ENCODE measurements around the gene TMEM181.
"Not testable (repeated sequence)": the region's sequence is repeated elsewhere in the genome, so short reads cannot be mapped to it uniquely, and the experiment has no call there.

TMEM181 gene

GRCh38 chr6:158552055-158552795 lies 7.7 kb upstream of the TMEM181 start:
- H3K9me3 ChIP-seq (ENCODE audit: control insufficient read depth in 1 of 2, low read length in 2 of 2): no peaks in the 10 kb centered on the region
- H3K27me3 ChIP-seq (ENCODE audit: control insufficient read depth in 1 of 2, insufficient read depth in 2 of 2, low read length in 2 of 2): no peaks in the 10 kb centered on the region
- H3K4me1 ChIP-seq (ENCODE audit: control insufficient read depth in 1 of 2, insufficient read depth in 2 of 2, low read length in 2 of 2): no peaks in the 10 kb centered on the region
- no peaks in the 10 kb centered on the region for H3K36me3 ChIP-seq (ENCODE audit: control insufficient read depth in 1 of 2, insufficient read depth in 2 of 2, low read length in 2 of 2)
- H3K4me3 ChIP-seq (ENCODE audit: low read depth in 1 of 2, low read length in 2 of 2): no peak overlapping the region
- no peak overlapping the region for H3K27ac ChIP-seq (ENCODE audit: low read depth, low read length)
- H3K9ac ChIP-seq (ENCODE audit: low read depth in 1 of 2, low read length in 2 of 2): no peak overlapping the region

DNA sequence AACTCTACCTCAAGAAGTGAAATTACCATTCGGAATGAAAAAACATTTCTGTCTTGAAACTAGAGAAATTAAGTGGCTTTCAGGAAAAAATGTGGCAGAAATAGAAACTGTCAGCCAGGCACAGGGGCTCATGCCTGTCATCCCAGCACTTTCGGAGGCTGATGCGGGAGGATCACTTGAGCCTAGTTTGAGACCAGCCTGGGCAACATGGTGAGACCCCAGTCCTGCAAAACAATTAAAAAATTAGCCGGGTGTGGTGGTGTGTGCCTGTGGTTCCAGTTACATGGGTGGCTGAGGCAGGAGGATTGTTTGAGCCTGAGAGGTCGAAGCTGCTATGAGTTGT lies 7.1 kb upstream of the TMEM181 start:
- Histone ChIP-seq H3K4me3 (ENCODE audit: low read depth in 1 of 2, low read length in 2 of 2) (no peak overlapping the region), H3K4me1 (ENCODE audit: control insufficient read depth in 1 of 2, insufficient read depth in 2 of 2, low read length in 2 of 2) (no peaks in the 10 kb centered on the region), H3K36me3 (ENCODE audit: control insufficient read depth in 1 of 2, insufficient read depth in 2 of 2, low read length in 2 of 2) (no peaks in the 10 kb centered on the region), H3K9ac (ENCODE audit: low read depth in 1 of 2, low read length in 2 of 2) (no peak overlapping the region), H3K27me3 (ENCODE audit: control insufficient read depth in 1 of 2, insufficient read depth in 2 of 2, low read length in 2 of 2) (no peaks in the 10 kb centered on the region), H3K9me3 (ENCODE audit: control insufficient read depth in 1 of 2, low read length in 2 of 2) (no peaks in the 10 kb centered on the region), H3K27ac (ENCODE audit: low read depth, low read length) (no peak overlapping the region)

GRCh38 chr6:158554611-158555361 lies 5.1 kb upstream of the TMEM181 start:
- Histone ChIP-seq H3K4me1 (ENCODE audit: control insufficient read depth in 1 of 2, insufficient read depth in 2 of 2, low read length in 2 of 2) (peaks cover 5 to 6% of the 10 kb centered on the region in 2 donors), H3K27me3 (ENCODE audit: control insufficient read depth in 1 of 2, insufficient read depth in 2 of 2, low read length in 2 of 2) (no peaks in the 10 kb centered on the region), H3K9ac (ENCODE audit: low read depth in 1 of 2, low read length in 2 of 2) (no peak overlapping the region), H3K4me3 (ENCODE audit: low read depth in 1 of 2, low read length in 2 of 2) (no peak overlapping the region), H3K36me3 (ENCODE audit: control insufficient read depth in 1 of 2, insufficient read depth in 2 of 2, low read length in 2 of 2) (no peaks in the 10 kb centered on the region), H3K27ac (ENCODE audit: low read depth, low read length) (no peak overlapping the region), H3K9me3 (ENCODE audit: control insufficient read depth in 1 of 2, low read length in 2 of 2) (no peaks in the 10 kb centered on the region)

DNA sequence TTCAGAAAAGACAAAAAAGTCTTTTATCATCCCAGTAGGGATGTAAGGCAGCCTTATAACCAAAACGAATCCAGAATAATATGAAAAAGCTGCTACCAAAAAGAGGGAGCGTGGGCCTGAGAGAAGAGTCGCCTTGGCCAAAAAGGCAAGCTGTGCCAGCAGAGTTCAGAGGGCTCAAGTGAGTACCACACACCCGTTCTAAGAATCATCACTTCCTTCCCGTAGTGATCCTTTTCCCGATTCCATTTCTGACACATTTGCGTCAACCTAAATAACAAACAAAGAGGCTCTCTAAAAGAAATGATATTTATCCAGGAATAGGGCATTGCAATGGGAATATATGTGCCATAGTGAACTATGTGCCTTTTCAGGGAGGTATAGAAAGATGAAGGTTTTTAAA lies 3.8 kb upstream of the TMEM181 start:
- H3K9ac ChIP-seq (ENCODE audit: low read depth in 1 of 2, low read length in 2 of 2): no peak overlapping the region
- no peaks in the 10 kb centered on the region for H3K9me3 ChIP-seq (ENCODE audit: control insufficient read depth in 1 of 2, low read length in 2 of 2)
- H3K27ac ChIP-seq (ENCODE audit: low read depth, low read length): no peak overlapping the region
- H3K4me1 ChIP-seq (ENCODE audit: control insufficient read depth in 1 of 2, insufficient read depth in 2 of 2, low read length in 2 of 2): peaks cover 8% of the 10 kb centered on the region in 2 donors
- no peaks in the 10 kb centered on the region for H3K36me3 ChIP-seq (ENCODE audit: control insufficient read depth in 1 of 2, insufficient read depth in 2 of 2, low read length in 2 of 2)
- H3K4me3 ChIP-seq (ENCODE audit: low read depth in 1 of 2, low read length in 2 of 2): no peak overlapping the region
- no peaks in the 10 kb centered on the region for H3K27me3 ChIP-seq (ENCODE audit: control insufficient read depth in 1 of 2, insufficient read depth in 2 of 2, low read length in 2 of 2)

DNA sequence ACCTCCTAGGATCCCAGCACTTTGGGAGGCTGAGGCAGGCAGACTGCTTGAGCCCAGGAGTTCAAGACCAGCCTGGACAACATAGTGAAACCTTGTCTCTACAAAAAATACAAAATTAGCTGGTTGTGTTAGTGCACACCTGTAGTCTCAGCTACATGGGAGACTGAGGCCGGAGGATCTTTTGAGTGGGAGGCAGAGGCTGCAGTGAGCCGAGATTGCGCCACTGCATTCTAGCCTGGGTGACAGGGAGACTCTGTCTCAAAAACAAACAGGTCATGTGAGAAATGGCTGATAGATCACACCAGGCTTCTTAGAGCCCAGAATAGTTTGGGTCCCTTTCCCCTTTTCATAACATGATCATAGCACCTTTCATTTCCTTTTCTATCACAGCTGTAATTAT lies 2.8 kb upstream of the TMEM181 start:
- H3K9ac ChIP-seq (ENCODE audit: low read depth in 1 of 2, low read length in 2 of 2); H3K4me3 ChIP-seq (ENCODE audit: low read depth in 1 of 2, low read length in 2 of 2); H3K9me3 ChIP-seq (ENCODE audit: control insufficient read depth in 1 of 2, low read length in 2 of 2); H3K27me3 ChIP-seq (ENCODE audit: control insufficient read depth in 1 of 2, insufficient read depth in 2 of 2, low read length in 2 of 2); H3K27ac ChIP-seq (ENCODE audit: low read depth, low read length); H3K36me3 ChIP-seq (ENCODE audit: control insufficient read depth in 1 of 2, insufficient read depth in 2 of 2, low read length in 2 of 2): not testable (repeated sequence)
- H3K4me1 ChIP-seq (ENCODE audit: control insufficient read depth in 1 of 2, insufficient read depth in 2 of 2, low read length in 2 of 2): peaks cover 16 to 18% of the 10 kb centered on the region in 2 donors

DNA sequence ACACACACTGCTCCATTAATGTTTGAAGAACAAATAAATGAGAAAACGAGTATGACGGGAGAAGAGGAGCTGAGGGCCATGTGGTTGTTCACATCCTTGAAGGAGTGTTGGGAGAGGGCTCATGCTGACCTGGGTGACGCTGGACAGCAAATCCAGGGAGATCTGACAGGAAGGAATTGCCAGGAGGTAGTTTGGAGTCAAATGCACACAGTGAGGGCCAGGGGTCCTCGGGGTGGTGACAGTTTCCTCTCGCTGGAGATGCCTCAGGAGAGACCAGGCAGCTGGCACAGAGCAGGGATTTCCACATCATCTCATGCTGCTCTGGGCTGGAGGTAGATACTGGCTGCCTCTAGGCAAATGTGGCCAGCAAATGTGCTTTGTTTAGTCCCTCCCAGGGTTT lies 2.0 kb upstream of the TMEM181 start:
- Histone ChIP-seq H3K9ac (ENCODE audit: low read depth in 1 of 2, low read length in 2 of 2) (no peak overlapping the region), H3K27me3 (ENCODE audit: control insufficient read depth in 1 of 2, insufficient read depth in 2 of 2, low read length in 2 of 2) (no peaks in the 10 kb centered on the region), H3K4me1 (ENCODE audit: control insufficient read depth in 1 of 2, insufficient read depth in 2 of 2, low read length in 2 of 2) (peaks cover 20 to 25% of the 10 kb centered on the region in 2 donors), H3K9me3 (ENCODE audit: control insufficient read depth in 1 of 2, low read length in 2 of 2) (no peaks in the 10 kb centered on the region), H3K36me3 (ENCODE audit: control insufficient read depth in 1 of 2, insufficient read depth in 2 of 2, low read length in 2 of 2) (no peaks in the 10 kb centered on the region), H3K4me3 (ENCODE audit: low read depth in 1 of 2, low read length in 2 of 2) (no peak overlapping the region), H3K27ac (ENCODE audit: low read depth, low read length) (no peak overlapping the region)

DNA sequence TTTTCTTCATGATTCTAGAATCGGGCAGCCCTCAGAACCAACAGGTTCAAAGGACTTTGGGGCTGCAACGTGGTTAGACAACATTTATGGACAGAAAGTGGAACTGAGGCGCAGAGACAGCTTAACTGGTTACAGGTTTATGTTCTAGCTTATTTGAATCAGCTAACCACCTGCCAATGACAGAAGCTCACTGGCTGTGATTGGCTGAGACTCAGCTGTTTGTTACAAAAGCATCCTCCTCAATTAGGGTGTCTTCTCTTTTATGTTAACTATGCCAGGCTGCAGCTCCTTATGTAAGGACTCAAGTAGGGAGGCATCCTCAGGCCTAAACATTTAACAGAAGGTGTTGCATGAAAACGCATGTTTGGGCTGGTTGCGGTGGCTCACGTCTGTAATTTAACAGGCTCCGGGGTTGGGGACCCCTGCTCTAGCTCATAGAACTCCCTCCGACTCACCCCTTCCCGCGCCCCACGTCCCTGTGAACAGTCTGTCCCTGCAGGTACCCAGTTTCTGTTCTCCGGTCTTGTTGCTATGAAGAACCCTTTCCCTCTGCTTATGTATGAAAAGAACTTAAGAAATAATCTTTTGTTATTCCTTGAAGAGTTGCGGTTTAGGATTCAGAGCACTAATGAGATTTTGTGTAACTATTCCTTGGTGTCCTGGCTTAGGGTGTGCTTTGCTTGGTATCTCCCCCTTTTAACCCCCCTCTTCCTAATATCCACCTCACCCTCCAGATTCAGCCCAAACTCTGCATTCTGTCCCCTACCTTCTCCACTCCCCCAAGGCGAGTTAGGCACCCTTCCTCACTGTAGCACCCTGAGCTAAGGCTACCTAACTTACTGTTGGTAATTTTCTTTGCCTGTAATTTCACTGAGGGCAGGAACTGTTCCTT lies 1.2 kb upstream of the TMEM181 start:
- no peak overlapping the region for H3K4me3 ChIP-seq (ENCODE audit: low read depth in 1 of 2, low read length in 2 of 2)
- no peaks in the 10 kb centered on the region for H3K27me3 ChIP-seq (ENCODE audit: control insufficient read depth in 1 of 2, insufficient read depth in 2 of 2, low read length in 2 of 2)
- H3K4me1 ChIP-seq (ENCODE audit: control insufficient read depth in 1 of 2, insufficient read depth in 2 of 2, low read length in 2 of 2): peaks cover 20 to 25% of the 10 kb centered on the region in 2 donors
- H3K9ac ChIP-seq (ENCODE audit: low read depth in 1 of 2, low read length in 2 of 2): no peak overlapping the region
- no peaks in the 10 kb centered on the region for H3K9me3 ChIP-seq (ENCODE audit: control insufficient read depth in 1 of 2, low read length in 2 of 2)
- H3K36me3 ChIP-seq (ENCODE audit: control insufficient read depth in 1 of 2, insufficient read depth in 2 of 2, low read length in 2 of 2): no peaks in the 10 kb centered on the region
- H3K27ac ChIP-seq (ENCODE audit: low read depth, low read length): no peak overlapping the region

DNA sequence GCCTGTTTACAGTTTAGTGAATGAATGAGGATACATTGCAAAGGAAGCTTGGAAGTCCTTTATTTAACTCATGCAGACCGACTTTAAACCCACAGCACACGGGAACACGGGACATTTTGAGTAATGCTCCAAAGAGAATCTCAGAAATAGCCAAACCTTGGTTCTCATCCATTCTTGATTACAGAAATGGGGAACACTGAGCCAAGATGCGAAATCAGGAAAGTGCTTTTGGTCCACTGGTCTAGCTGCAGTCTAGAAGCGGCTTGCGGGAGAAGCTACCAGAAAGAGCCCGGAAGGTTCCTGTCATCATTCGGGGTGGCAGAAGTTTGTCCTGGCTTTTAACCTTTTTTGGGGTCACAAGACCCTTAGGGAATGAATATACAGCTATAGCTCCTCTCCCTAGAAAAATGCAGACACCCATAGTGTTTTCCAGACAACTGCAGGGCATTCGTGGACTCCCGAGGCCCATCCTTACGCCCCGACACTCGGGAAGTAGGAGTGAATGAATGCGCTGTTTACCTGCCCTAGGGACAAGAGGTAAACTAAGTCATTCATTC lies 475 bp upstream of the TMEM181 start:
- H3K4me1 ChIP-seq (ENCODE audit: control insufficient read depth in 1 of 2, insufficient read depth in 2 of 2, low read length in 2 of 2): peaks cover 20 to 25% of the 10 kb centered on the region in 2 donors
- no peaks in the 10 kb centered on the region for H3K9me3 ChIP-seq (ENCODE audit: control insufficient read depth in 1 of 2, low read length in 2 of 2)
- H3K9ac ChIP-seq (ENCODE audit: low read depth in 1 of 2, low read length in 2 of 2): peak overlapping the region; percentile 81 to 86
- H3K4me3 ChIP-seq (ENCODE audit: low read depth in 1 of 2, low read length in 2 of 2): peak overlapping the region; percentile 83 to 92
- H3K27me3 ChIP-seq (ENCODE audit: control insufficient read depth in 1 of 2, insufficient read depth in 2 of 2, low read length in 2 of 2): no peaks in the 10 kb centered on the region
- H3K27ac ChIP-seq (ENCODE audit: low read depth, low read length): peak overlapping the region; percentile 86
- H3K36me3 ChIP-seq (ENCODE audit: control insufficient read depth in 1 of 2, insufficient read depth in 2 of 2, low read length in 2 of 2): no peaks in the 10 kb centered on the region

GRCh38 chr6:158560836-158561320 lies 987 bp downstream of the TMEM181 start:
- no peak overlapping the region for H3K27ac ChIP-seq (ENCODE audit: low read depth, low read length)
- H3K27me3 ChIP-seq (ENCODE audit: control insufficient read depth in 1 of 2, insufficient read depth in 2 of 2, low read length in 2 of 2): no peaks in the 10 kb centered on the region
- H3K4me1 ChIP-seq (ENCODE audit: control insufficient read depth in 1 of 2, insufficient read depth in 2 of 2, low read length in 2 of 2): peaks cover 20 to 25% of the 10 kb centered on the region in 2 donors
- H3K9ac ChIP-seq (ENCODE audit: low read depth in 1 of 2, low read length in 2 of 2): peak overlapping the region; percentile 56 to 71
- peak overlapping the region; percentile 68 to 83 for H3K4me3 ChIP-seq (ENCODE audit: low read depth in 1 of 2, low read length in 2 of 2)
- no peaks in the 10 kb centered on the region for H3K36me3 ChIP-seq (ENCODE audit: control insufficient read depth in 1 of 2, insufficient read depth in 2 of 2, low read length in 2 of 2)
- no peaks in the 10 kb centered on the region for H3K9me3 ChIP-seq (ENCODE audit: control insufficient read depth in 1 of 2, low read length in 2 of 2)

Data from duodenal mucosa (tissue), 2 donors.